C4-2B (cell line): ENCODE results near the gene NT5C2.

ENCODE experiments used
- ZFX ChIP-seq: fragments of 450-650 bp; IDR thresholded peaks from 2 replicates; pipeline ENCODE4 v1.6.1; 2017
- TF ChIP-seq, protein P1 (sequence below): fragments of 450-650 bp; conservative IDR thresholded peaks from 2 replicates; pipeline ENCODE4 v1.5.1; 2017; ENCODE audit warnings: mild to moderate bottlenecking

DNA sequence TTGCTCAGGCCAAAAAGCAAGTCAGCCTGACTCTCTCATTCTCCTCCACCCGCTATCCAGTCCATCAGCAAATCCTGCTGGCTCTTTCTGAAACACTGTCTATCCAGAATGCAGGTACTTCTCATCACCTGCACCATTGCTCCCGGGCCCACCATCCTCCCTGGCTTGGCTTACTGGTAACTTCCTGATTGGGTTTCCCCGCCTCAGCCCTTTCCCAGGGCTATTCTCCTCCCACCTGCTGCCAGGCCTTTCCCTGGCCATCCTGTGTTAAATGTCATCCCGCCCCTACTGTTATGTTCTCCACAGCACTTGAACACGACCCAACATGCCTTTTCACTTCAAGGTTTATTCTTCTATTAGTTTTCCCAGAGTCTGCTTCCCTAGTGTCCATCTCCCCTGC lies 150.9 kb downstream of the NT5C2 start:
- TF ChIP-seq, protein P1, sequence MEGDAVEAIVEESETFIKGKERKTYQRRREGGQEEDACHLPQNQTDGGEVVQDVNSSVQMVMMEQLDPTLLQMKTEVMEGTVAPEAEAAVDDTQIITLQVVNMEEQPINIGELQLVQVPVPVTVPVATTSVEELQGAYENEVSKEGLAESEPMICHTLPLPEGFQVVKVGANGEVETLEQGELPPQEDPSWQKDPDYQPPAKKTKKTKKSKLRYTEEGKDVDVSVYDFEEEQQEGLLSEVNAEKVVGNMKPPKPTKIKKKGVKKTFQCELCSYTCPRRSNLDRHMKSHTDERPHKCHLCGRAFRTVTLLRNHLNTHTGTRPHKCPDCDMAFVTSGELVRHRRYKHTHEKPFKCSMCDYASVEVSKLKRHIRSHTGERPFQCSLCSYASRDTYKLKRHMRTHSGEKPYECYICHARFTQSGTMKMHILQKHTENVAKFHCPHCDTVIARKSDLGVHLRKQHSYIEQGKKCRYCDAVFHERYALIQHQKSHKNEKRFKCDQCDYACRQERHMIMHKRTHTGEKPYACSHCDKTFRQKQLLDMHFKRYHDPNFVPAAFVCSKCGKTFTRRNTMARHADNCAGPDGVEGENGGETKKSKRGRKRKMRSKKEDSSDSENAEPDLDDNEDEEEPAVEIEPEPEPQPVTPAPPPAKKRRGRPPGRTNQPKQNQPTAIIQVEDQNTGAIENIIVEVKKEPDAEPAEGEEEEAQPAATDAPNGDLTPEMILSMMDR: no peak
- no peak for TF ChIP-seq ZFX
